K562 treated with DMSO at 1 percent for 12 hours (cell line): ENCODE measurements around the gene RPS10. TPM values are rescaled to one million over a fixed set of nuclear protein-coding genes. Genes with fewer than 3 reads are reported as not detected.

Source experiments
- total RNA-seq: library from RNA; unstranded; fragments of 300-600 nt; gene quantifications from 2 replicates; pipeline ENCODE4 v1.2.3, GENCODE V29; 2022; ENCODE audit not compliant: insufficient read depth

The RPS10 gene
- total RNA-seq, result 5,938 and 9,266 TPM in 2 replicates

DNA sequence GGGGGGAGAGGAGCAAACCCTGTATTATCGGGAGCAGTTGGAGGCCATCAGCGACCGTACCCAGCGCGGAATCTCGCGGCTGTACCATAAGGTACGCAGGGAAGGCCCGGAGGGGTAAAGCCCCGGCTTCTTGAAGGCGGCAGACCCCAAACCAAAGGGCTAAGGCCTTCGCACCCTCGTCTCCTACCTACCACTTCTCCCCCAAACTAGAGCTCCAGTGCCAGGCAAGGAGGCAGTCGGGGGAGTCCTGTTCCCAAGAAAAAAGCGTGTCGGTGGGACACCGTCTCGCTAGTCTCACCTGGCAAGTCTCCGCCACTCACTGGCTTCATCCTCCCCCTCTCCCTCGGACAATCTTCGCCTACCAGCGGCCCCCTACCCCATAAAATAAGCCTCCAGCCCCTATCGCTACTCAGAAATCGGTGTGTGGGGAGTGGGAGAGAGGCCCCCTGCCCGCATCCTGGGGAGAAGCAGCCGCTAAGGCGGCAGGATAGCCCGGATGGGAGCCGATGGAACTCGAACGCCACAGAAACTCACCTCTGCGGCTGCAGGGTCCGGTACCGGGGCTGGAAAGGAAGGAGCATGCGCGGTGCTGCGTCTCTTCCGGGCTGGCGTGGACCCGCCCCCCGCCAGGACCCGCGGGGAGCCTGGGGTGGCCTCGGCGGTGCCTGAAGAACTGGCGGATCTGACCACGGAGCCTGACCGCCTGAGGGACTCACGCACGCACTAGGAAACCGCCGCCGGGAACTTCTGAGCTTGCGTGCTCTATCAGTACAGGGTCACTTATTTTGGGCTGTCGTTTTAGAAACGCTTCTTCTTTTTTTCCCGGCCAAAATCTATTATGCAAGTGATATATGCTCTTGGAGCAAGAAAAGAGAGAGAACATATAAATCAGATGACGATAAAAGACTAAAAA, at the start of gene RPS10:
TSS of gene RPS10 (minus strand) at position 572 of the 913 bp plus-strand sequence. CDS start 848 bp downstream, outside the sequence.

DNA sequence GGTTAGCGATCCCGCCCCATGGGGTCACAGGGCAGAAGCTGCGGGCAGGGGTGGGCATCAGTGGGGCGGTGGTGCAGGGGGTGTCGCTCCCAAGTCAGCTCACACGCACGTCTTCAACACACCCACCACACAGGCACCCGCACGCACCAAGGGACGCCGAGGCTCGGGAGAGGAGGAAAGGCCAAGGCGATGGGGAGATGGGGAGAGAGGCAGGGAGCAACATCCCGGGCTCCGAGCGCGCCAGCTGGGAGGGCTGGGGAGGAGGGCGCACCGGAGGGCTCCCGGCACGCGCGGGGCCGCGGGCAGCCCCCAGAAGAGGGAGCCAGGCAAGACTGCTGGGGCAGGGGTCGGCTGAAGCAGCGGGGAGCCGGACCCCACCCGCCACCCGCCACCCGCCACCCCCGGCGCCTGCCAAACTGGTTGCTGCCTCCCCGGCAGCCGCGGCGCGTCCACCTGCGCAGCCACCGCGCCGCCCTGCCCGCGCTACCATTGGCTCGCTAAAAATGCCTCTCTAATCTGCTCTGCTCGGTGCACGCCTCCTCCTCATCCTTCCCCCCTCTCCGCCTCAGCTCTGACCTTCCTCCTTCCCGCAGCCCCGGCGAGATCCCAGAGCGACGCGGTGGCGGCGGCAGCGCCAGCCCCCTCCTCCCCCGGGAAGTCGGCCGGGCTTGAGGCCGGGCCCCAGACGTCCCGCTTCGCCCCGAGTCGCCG, 39.8 kb upstream of the RPS10 start, which contains the start of gene PACSIN1:
TSS of gene PACSIN1 (plus strand) at position 546 of the 711 bp plus-strand sequence. CDS start 60,230 bp downstream, outside the sequence.

DNA sequence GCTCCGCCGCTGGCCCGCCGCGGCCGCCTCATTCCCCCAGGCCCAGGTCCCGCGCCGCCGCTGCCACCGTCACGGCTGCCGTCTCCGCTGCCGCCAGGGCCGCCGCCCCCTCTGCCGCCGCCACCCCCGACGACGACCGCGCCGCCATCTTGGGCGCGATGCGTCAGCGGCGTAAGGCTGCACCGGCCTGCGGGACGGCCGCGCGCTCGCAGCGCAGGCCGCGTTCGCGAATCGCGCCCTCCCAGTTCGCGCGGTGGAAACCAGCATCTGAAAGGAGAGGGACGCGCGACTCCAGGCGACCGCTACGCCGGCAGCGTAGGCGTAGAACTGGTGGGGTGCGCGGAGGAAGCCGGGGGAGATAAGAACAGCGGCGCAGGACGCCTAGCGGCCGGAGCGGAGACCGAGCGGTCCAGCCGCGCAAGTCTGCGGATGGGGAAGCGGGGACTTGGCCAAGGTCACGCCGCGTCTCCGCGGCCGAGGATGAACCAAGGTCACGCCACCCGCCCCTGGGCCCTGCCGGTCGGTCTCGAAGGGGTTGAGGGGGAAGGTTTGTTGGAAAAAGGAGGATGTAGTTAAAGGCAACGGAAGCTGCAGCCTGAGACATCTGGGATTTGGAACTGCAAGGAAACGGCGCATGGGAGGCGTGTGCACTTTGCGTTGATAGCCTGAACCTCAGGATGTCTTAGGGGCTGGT, 33.2 kb downstream of the RPS10 start, which contains the start of gene NUDT3:
TSS of gene NUDT3 (minus strand) at position 173 of the 694 bp plus-strand sequence. CDS start 307 bp downstream, outside the sequence.

Other genes starting within 250 kb of the RPS10 start
- gene HMGA1, start 189.2 kb downstream of the RPS10 start, total RNA-seq, result 1,241 and 1,620 TPM in 2 replicates
- gene SMIM29, start 177.1 kb downstream of the RPS10 start, total RNA-seq, result 137 and 153 TPM in 2 replicates
- gene NUDT3, start 33.4 kb downstream of the RPS10 start, total RNA-seq, result 5.5 and 18.0 TPM in 2 replicates
- gene PACSIN1, start 40.0 kb upstream of the RPS10 start, total RNA-seq, result 0.66 and 1.5 TPM in 2 replicates
- not detected in 2 replicates for gene SPDEF, start 130.3 kb upstream of the RPS10 start, total RNA-seq